MM.1S (cell line): Measurements from ENCODE around the gene SHISA9.

ENCODE experiments used
- EZH2 ChIP-seq: fragments of 300-600 bp; sonication (generic); optimal IDR thresholded peaks from 2 replicates; pipeline ENCODE3; 2017; ENCODE audit warnings: low read depth, mild to moderate bottlenecking, antibody characterized with exemption, low read length, mixed read lengths
- EZH2phosphoT487 ChIP-seq: fragments of 300-600 bp; sonication (generic); IDR thresholded peaks from 2 replicates; pipeline ENCODE4 v1.6.1; 2018; ENCODE audit warnings: antibody characterized with exemption, low read length
- TF ChIP-seq, protein P1 (sequence below): fragments of 300-600 bp; sonication (generic); IDR thresholded peaks from 2 replicates; pipeline ENCODE4 v1.5.1; 2016; ENCODE audit warnings: antibody characterized with exemption, low read length, mixed read lengths

DNA sequence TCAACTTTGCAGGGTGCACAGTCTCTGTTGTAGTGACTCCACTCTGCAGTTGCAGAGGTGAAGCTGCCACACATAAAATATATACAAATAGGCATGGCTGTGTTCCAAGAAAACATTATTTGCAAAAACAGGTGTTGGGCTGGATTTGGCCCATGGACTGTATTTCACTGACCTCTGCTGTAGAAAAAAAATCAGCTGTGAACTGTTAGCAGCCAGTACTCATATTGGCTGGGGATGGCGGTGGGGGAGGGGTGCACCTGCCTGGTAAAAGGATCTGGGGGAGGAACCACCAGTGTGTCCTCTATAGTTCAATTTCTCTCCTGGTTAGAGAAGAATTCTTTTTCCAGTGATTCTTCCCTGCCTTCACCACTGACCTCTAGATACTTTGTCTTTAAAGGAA lies 50.0 kb downstream of the SHISA9 start:
- TF ChIP-seq, protein P1, sequence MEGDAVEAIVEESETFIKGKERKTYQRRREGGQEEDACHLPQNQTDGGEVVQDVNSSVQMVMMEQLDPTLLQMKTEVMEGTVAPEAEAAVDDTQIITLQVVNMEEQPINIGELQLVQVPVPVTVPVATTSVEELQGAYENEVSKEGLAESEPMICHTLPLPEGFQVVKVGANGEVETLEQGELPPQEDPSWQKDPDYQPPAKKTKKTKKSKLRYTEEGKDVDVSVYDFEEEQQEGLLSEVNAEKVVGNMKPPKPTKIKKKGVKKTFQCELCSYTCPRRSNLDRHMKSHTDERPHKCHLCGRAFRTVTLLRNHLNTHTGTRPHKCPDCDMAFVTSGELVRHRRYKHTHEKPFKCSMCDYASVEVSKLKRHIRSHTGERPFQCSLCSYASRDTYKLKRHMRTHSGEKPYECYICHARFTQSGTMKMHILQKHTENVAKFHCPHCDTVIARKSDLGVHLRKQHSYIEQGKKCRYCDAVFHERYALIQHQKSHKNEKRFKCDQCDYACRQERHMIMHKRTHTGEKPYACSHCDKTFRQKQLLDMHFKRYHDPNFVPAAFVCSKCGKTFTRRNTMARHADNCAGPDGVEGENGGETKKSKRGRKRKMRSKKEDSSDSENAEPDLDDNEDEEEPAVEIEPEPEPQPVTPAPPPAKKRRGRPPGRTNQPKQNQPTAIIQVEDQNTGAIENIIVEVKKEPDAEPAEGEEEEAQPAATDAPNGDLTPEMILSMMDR: no peak
- TF ChIP-seq EZH2phosphoT487: no peak
- no peak for TF ChIP-seq EZH2
